ENCODE results near the gene PDZD7. TPM values are rescaled to one million over a fixed set of nuclear protein-coding genes. Genes with fewer than 3 reads are reported as not detected.

Gene PDZD7
- total and polyA plus RNA-seq, 2 of the 8 experiments (the other 6 are each of a cell fraction or from before 2014, with no cell fraction given), result 0.88 to 1.6 TPM

DNA sequence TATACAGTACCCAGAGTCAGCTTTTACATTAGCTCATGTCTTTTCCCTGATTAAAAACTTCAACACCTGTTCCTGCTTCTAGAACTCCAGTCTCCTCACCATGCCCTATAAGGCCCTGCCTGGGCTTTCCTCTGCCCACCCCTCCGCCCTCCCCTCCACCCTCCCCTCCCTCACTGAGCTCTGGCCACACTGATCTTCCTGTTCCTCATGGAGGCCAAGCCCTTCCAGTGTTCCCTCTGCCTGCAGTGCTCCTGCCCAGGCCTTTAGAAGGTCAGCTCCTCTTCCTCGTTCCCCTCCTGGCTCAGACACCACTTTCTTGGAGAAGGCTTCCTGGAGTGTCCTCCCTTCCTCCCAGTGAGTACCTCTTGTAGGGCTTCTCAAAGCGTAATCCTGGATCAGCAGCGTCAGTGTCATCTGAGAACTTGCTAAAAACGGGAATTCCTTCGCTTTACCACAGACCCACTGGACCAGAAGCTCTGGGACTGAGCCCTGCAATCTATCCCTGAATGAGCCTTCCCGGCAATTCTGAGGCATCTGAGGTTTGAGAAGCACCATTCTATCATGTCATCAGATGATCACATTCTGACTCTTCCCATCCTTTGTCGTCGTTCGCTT lies 3.7 kb downstream of the PDZD7 start (continued):
- TF ChIP-seq CBX5 (IDR thresholded peaks at IDR 0.05; ENCODE audit: low read depth, low read length) (no peak), SIN3A (conservative IDR thresholded peaks at IDR 0.05 in 1 of 2, IDR thresholded peaks at IDR 0.05 in 1 of 2; ENCODE audit: low read depth in 1 of 2, low read length in 2 of 2) (no peak), EZH2 (IDR thresholded peaks at IDR 0.05; ENCODE audit: low read depth, low read length, severe bottlenecking) (no peak), TAF7 (optimal IDR thresholded peaks at IDR 0.05; ENCODE audit: borderline replicate concordance, low read depth, low read length) (no peak)

Data from H1 (cell line).